Kidney (tissue), 22 donors: ENCODE data around the gene CEBPA. TPM values are rescaled to one million over a fixed set of nuclear protein-coding genes. Genes with fewer than 3 reads are reported as not detected.

Experiments
- DNase-seq, 5 donors: peaks; one replicate each; pipeline ENCODE4 v3.0.0-alpha.2; 2013 to 2020
- FAIRE-seq: peaks from 2 replicates; lab custom pipeline; 2012; peaks lifted over from hg19 to GRCh38; lab: Jason Lieb, UNC
- H3K27ac ChIP-seq, 2 donors: one replicate each; pipeline ENCODE4 v1.7.0; 2013; ENCODE audit warnings: low read depth in 2 of 2, low read length in 2 of 2, inconsistent platforms in 1 of 2
- H3K27me3 ChIP-seq: one replicate; pipeline ENCODE4 v1.7.1; 2013; ENCODE audit warnings: low read length, inconsistent platforms; ENCODE audit not compliant: control insufficient read depth, insufficient read depth
- H3K36me3 ChIP-seq, 3 donors: one replicate each; pipeline versions ENCODE4 v1.7.0 to v1.7.1; 2013; ENCODE audit warnings: low read length in 3 of 3, control low read depth in 1 of 3, inconsistent platforms in 1 of 3; ENCODE audit not compliant: insufficient read depth in 3 of 3, control insufficient read depth in 2 of 3
- H3K4me1 ChIP-seq, 3 donors: one replicate each; pipeline versions ENCODE4 v1.7.0 to v1.7.1; 2013; ENCODE audit warnings: low read length in 3 of 3, inconsistent platforms in 1 of 3, low read depth in 1 of 3; ENCODE audit not compliant: control insufficient read depth in 2 of 3, insufficient read depth in 2 of 3
- H3K4me3 ChIP-seq, 3 donors: one replicate each; pipeline versions ENCODE4 v1.7.0 to v1.8.1; 2013; ENCODE audit warnings: low read length in 3 of 3, control low read depth in 1 of 3, inconsistent platforms in 1 of 3
- H3K9ac ChIP-seq, 3 donors: one replicate each; pipeline versions ENCODE4 v1.7.0 to v1.7.1; 2013; ENCODE audit warnings: low read length in 3 of 3, control low read depth in 1 of 3, inconsistent platforms in 1 of 3
- H3K9me3 ChIP-seq, 3 donors: one replicate each; pipeline versions ENCODE4 v1.7.0 to v1.7.1; 2013; ENCODE audit warnings: low read length in 3 of 3, control low read depth in 1 of 3, inconsistent platforms in 1 of 3; ENCODE audit not compliant: control insufficient read depth in 2 of 3, insufficient read depth in 1 of 3
- CTCF ChIP-seq: IDR thresholded peaks from 3 replicates; pipeline ENCODE4 v1.5.1; 2012; ENCODE audit warnings: mild to moderate bottlenecking, moderate library complexity, borderline replicate concordance; ENCODE audit not compliant: insufficient read depth; ENCODE audit errors: extremely low read depth
- intact Hi-C: fragments of 100-400 bp; cut with DNase I; formaldehyde crosslinking; loops from one replicate; pipeline ENCODE4 v1.11.1; 2022
- long read RNA-seq, 10 donors: library from polyadenylated mRNA in 1 of 10; unstranded in 1 of 10; transcript quantifications; one replicate each; pipeline ENCODE4 v2.0.0 and lab custom pipeline, GENCODE V29; 2021 to 2026
- polyA plus RNA-seq: library from polyadenylated mRNA; stranded (reverse); fragments of 350-450 nt; fragmentation: Illumina TruSeq; extraction: RNeasy Lipid Tissue Mini Kit (QIAGEN cat#74804); gene quantifications from one replicate; pipeline ENCODE4 v1.2.3, GENCODE V29; 2014; ENCODE audit warnings: low read depth, low replicate concordance; ENCODE audit not compliant: insufficient read depth
- total RNA-seq: library from RNA; stranded (reverse); fragmentation: NEBNext Ultra II Directional; extraction: Animal tissue kit (Norgen Biotek cat#: 25700); gene quantifications from one replicate; pipeline ENCODE4 v1.2.1, GENCODE V29; 2021
- donor health status: control.
- donor health status: control.
- donor health status: control.
- donor health status: control.
- donor health status: control.
- donor health status: DM: yes; HTN: yes; CAD: no.
- donor health status: Normal renal cell carcinoma (clear cell type).

Gene CEBPA
- total RNA-seq (7.1 TPM), polyA plus RNA-seq (6.6 TPM)
- long read RNA-seq, donor 1, transcript CEBPA-201 (1 exons, 2,631 nt), result major isoform, 8 of 8 reads
- long read RNA-seq, donor 1, partial matches to known transcripts, result 0 of 8 reads
- long read RNA-seq, donor 1, other reads (novel, unspliced or antisense), result 0 of 8 reads
- long read RNA-seq, donor 2, transcript CEBPA-201 (1 exons, 2,631 nt), result major isoform, 11 of 11 reads
- long read RNA-seq, donor 2, partial matches to known transcripts, result 0 of 11 reads
- long read RNA-seq, donor 2, other reads (novel, unspliced or antisense), result 0 of 11 reads
- long read RNA-seq, donor 3, transcript CEBPA-201 (1 exons, 2,631 nt), result major isoform, 8 of 8 reads
- long read RNA-seq, donor 3, partial matches to known transcripts, result 0 of 8 reads
- long read RNA-seq, donor 3, other reads (novel, unspliced or antisense), result 0 of 8 reads
- long read RNA-seq, donor 4, transcript CEBPA-201 (1 exons, 2,631 nt), result major isoform, 12 of 12 reads
- long read RNA-seq, donor 4, partial matches to known transcripts, result 0 of 12 reads
- long read RNA-seq, donor 4, other reads (novel, unspliced or antisense), result 0 of 12 reads
- long read RNA-seq, donor 5, result 0 reads
- long read RNA-seq, donor 6, transcript CEBPA-201 (1 exons, 2,631 nt), result major isoform, 12 of 12 reads
- long read RNA-seq, donor 6, partial matches to known transcripts, result 0 of 12 reads
- long read RNA-seq, donor 6, other reads (novel, unspliced or antisense), result 0 of 12 reads
- long read RNA-seq, donor 7, transcript CEBPA-201 (1 exons, 2,631 nt), result major isoform, 14 of 14 reads
- long read RNA-seq, donor 7, partial matches to known transcripts, result 0 of 14 reads
- long read RNA-seq, donor 7, other reads (novel, unspliced or antisense), result 0 of 14 reads
- long read RNA-seq, donor 8, transcript CEBPA-201 (1 exons, 2,631 nt), result major isoform, 14 of 14 reads
- long read RNA-seq, donor 8, partial matches to known transcripts, result 0 of 14 reads
- long read RNA-seq, donor 8, other reads (novel, unspliced or antisense), result 0 of 14 reads
- long read RNA-seq, donor 9, transcript CEBPA-201 (1 exons, 2,631 nt), result major isoform, 10 of 10 reads
- long read RNA-seq, donor 9, partial matches to known transcripts, result 0 of 10 reads
- long read RNA-seq, donor 9, other reads (novel, unspliced or antisense), result 0 of 10 reads
- long read RNA-seq, donor 10, transcript CEBPA-201 (1 exons, 2,631 nt), result major isoform, 10 of 10 reads
- long read RNA-seq, donor 10, partial matches to known transcripts, result 0 of 10 reads
- long read RNA-seq, donor 10, other reads (novel, unspliced or antisense), result 0 of 10 reads

- Histone ChIP-seq H3K9me3 (no peaks in the 10 kb centered on the region), H3K27ac (peak within 1 kb of the TSS in 1 of 2 donors; percentile 57), H3K4me3 (peak within 1 kb of the TSS; percentile 26 to 62 (median 60)), H3K4me1 (peaks cover 0 to 9% (median 0%) of the 10 kb centered on the region in 3 donors), H3K27me3 (peaks cover 2% of the 10 kb centered on the region), H3K9ac (peak within 1 kb of the TSS in 1 of 3 donors; percentile 31), H3K36me3 (no peaks in the 10 kb centered on the region)
- intact Hi-C loops, result no loop called here
- peak; percentile 64 for TF ChIP-seq CTCF
- DNase-seq (peak; percentile 82 to 93 (median 90)), FAIRE-seq (no peak)
Observed at GRCh38 chr19:33302175-33302973, at the start of gene CEBPA. TSS of gene CEBPA (minus strand) at chr19:33302534. CDS start at chr19:33302414, 120 bp downstream.

GRCh38 chr19:33350538-33351309, 48.4 kb upstream of the CEBPA start:
- Histone ChIP-seq H3K36me3 (no peaks in the 10 kb centered on the region), H3K27me3 (no peaks in the 10 kb centered on the region), H3K9ac (no peak overlapping the region), H3K27ac (no peak overlapping the region), H3K9me3 (no peaks in the 10 kb centered on the region), H3K4me1 (no peaks in the 10 kb centered on the region), H3K4me3 (no peak overlapping the region)
- no peak for TF ChIP-seq CTCF
- FAIRE-seq (no peak), DNase-seq (no peak)
- intact Hi-C loops, result no loop called here
